Non-pigmented ciliary epithelial cell (primary cell): Measurements from ENCODE around the gene ITFG1.
"Not testable (repeated sequence)": the region's sequence is repeated elsewhere in the genome, so short reads cannot be mapped to it uniquely, and the experiment has no call there.

ENCODE experiments used
- DNase-seq: peaks from one replicate; pipeline ENCODE4 v3.0.0-alpha.2; 2010; ENCODE audit warnings: low read depth

Gene ITFG1

DNA sequence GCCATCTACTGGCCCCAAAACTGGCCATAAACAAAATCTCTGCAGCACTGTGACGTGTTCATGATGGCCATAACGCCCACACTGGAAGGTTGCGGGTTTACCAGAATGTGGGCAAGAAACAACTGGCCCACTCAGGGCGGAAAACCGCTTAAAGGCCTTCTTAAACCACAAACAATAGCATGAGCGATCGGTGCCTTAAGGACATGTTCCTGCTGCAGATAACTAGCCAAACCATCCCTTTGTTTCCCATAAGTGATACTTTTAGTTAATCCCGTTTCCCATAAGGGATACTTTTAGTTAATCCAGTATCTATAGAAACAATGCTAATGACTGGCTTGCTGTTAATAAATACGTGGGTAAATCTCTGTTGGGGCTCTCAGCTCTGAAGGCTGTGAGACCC lies 308.4 kb downstream of the ITFG1 start:
- not testable (repeated sequence) for DNase-seq

DNA sequence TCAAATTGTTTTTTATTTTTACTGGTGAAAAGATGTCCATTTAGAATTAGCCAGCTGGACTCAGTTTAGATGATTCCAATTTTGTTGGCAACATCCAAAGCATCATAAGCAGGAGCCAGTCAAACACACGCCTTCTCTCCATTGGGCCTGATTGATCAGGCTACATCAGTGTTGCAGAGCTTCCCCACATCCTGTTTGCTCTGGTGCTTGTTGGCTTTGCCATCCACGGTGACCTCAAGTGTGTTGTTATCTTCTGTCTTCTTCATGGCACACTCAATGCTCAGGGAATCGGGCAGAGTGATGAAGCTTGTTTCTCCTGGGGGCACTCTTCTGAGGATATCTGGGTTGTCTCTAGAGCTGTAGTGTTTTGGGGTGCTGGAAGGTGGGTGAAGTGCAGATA lies 310.8 kb downstream of the ITFG1 start:
- no peak for DNase-seq

DNA sequence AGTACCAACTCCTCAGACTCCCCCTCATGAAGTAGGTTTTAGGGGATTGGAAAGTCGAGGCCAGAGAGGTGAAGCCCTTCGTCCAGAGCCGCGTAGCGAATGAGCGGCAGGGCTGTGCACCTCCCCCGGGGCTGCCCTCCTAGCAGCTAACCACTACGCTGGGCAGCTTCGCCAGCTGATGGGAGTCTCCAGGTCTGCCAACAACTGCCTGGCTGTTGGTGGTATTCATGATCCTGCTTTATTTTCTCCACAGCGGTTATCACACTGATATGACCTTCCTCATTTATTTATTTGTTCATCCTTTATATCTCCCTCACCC lies 316.3 kb downstream of the ITFG1 start:
- DNase-seq = no peak

DNA sequence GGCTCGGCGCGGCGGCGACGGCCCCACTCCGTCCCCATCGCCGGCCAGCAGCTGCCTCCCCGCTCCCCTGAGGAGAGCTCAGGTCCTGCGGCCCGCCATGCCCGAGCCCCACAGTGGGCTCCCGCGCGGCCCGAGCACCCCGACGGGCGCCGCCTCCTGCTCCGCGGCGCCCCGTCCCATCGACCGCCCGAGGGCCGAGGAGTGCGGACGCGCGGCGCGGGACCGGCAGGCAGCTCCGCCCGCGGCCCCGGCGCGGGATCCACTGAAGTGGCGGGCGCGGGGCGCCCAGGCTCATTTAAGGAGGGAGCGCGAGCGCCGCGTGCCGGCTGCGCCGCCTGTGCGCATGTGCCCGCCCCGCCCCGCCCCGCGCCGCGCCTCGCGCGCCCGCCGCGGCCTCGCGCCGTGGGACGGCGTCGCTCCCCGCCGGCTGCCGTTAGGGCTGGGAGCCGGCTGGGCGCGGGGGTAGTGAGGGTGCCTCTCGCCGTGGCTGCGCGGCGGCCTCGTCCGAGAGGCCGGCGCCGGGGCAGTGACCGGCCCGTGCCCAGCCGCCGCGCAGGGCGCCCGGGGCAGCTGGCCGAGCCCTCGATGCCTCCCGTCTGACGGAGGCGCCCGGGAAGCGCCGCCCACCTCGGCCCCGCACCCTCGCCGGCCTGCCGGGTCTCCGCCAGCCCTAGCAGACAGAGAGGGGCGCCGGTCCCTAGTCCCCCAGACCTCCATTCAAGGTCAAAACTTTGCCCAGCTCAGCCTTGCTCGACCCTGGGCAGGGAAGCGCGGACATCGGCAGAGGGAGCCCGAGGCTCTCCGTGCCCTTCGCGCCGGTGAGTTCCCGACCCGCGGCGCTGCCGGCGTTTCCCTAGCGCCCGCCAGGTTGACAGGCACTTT lies 316.9 kb downstream of the ITFG1 start, which contains the start of gene NETO2:
Gene NETO2, minus strand, starts transcription at position 269 of the 882 bp plus-strand sequence. CDS start 333 bp downstream, outside the sequence.
- no peak for DNase-seq

DNA sequence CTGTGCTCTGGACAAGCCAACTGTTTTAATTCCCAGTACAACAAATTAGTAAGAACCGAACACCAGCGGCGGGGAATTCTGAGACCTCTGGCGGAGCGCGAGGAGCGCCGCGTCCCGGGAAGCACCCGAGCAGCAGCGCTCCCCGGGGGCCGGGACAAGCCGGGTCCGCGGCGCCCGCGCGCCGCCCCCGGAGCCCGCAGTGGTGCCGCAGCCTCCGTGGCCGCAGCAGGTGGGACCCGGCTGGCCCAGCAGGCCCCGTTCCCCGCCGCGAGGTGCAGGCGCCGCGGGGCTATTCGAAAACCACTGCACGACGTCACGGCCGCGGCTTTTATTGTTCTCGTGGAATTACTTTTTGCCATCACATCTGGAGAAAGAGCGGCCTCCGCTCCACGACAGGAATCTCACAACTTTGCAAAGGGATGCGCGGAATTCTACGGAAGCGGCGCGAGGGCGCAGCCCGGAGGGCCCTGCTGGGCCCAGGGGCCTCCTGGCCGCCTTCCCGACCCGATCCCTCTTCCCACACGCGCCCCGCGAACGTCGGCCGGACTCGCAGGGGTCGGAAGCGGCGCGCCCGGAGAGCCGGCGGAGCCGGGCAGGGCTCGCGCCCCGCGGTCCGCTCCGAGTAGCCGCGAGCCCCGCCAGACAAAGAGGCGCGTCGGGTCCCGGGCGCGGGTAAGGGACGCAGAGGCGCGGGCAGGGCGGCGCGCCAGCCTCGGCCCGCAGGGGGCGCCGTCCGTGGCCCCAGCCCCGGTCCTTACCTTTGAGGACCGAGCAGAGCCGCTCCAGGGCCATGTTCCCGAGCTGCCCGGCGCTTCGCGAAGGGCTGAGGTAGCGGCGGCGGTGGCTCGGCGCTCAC lies 317.8 kb downstream of the ITFG1 start:
- no peak for DNase-seq

DNA sequence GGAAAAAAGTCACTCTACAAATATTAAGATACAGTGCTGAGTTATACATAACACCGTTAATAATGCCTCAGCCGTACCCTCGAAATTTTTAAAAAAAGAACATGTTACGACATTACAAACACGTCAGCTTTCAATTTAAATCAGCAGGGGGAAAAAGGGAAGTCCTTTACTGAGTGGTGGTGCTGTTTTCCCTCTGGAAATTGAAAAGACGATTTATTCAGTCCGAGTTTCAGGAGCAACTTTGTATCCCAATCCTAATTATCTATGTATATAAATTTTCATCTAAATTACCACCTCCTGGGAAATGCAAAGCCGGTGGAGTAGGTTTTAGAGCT lies 318.4 kb downstream of the ITFG1 start:
- DNase-seq = no peak

DNA sequence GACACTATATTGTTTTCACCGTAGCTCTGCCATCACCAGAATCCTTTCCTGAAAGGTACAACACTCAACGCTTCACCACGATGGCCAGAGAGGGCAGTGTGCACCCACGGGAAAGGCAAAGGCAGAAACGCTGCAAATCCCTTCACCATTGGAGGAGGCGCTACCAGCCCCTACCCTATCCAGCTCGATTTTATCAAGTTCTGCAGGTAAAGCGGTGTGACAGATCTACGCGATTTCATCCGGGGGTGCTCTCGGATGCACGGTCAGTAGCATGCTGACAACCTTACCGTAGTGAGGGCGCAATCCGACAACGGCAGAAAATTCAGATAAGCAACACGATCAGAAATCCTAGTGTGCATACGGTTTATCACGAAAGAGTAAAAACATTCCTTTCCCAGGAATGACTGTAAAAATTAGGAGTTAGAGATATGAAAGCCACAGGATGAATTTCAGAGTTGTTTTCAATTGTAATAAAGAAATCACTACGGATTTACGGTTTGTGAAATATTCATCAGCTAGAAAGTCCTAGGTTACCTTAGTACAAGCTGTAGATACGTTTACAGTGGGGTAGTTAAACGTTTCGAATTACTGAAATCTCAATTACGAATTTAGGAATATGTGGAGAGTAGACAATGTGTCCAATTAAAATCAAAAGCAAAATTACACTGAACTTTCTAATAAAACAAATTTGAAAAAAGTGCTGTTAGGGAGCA lies 318.9 kb downstream of the ITFG1 start:
- peak; percentile 68 for DNase-seq

DNA sequence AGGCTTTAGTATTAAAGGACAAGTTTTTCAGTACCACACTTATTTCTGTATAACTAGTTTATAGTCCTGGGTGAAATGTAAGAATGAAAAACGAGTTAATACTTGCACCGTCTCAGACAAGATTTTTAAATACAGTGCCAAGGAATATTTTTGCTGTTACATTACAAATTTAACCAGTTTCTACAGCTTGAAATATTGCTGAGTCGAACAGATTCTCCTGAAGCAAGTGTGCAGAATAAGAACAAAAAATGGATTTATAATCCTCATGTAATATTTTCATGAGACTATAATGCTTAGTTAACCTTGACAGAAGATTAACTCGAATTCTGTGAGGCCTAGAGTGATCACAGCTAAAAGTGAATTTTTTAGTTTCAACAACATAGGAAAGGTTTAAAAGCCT lies 320.2 kb downstream of the ITFG1 start:
- no peak for DNase-seq

DNA sequence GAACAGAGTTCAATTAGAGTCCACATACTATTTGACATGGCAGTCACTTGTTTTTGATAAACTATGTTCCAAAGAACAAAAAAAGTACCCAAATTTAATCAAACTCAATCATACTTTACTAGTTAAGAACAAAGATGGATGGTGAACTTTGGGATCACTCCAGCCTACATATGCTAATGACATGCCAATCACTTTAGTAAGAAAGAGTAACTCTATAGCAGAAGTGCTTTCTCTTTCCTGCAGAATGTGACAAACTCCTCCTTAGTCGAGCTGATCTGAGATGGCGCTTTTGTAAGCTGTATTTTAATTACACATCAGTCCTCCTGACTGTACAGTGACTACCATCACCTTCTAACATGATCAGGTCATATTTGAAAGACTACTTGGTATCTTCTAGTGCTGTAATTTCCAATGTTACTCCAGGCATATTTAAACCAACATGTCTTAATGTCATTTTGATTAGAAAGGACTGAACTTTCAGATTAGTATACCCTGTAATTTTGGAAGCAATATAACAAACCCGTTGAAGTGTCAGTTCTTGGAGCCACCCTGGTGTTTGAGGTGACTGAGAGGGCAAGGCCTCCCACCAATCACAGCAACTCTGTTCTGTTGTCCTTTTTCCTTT lies 321.2 kb downstream of the ITFG1 start:
- no peak for DNase-seq

DNA sequence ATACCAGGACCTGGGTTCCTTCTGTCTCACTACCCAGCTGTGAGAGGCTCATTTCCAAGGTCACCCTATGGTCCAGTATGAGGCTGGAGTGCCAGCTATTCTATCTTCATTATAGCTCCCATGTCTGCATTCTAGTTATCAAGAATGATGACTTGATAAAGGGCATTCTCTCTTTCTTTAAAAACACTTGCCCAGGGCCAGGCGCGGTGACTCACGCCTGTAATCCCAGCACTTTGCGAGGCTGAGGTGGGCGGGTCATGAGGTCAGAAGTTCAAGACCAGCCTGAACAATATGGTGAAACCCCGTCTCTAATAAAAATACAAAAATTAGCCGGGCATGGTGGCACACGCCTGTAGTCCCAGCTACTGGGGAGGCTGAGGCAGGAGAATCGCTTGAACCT lies 322.9 kb downstream of the ITFG1 start:
- not testable (repeated sequence) for DNase-seq

DNA sequence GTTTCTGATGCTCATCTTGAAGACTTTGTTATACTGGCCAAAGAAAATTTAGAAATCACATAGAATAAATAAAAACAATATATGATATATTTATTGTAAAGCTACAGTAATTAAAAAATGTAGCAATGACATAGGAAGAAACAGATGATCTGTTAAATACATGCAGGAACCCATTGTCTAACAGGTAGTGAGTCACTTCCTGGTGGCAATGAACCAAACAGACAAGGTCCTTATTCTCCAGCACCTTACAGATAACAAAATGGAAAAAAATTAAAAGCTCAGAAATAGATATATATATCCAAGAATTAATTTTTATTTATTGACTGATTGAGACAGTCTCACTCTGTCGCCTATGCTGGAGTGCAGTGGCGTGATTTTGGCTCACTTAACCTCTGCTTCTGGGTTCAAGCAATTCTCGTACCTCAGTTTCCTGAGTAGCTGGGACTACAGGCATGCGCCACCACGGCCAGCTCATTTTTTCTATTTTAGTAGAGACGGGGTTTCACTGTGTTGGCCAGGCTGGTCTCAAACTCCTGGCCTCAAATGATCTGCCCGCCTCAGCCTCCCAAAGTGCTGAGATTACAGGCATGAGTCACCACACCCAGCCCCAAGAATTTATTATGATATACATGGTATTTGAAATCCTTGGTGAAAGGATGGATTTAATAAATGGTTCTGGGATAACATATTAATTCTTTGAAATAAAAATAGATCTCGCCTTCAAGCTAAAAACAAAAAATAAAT lies 324.6 kb downstream of the ITFG1 start:
- DNase-seq = no peak

DNA sequence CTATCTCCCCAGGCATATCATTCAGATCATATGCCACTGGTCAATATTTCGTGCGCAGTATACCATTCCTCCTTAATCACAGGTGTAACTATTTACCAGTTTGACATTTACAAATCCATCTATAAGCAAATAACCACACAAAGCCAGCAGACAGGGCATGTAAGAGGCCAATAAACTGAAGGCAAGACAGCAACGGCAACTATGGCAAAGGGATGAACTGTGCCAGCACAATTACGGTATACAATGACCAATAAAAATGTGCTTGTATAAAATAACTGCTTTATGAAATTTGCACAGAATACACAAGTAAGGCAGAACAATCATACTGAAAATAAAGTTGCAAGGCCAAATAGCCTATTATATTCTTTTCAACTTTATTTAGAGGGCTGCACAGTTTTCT lies 326.3 kb downstream of the ITFG1 start:
- no peak for DNase-seq

DNA sequence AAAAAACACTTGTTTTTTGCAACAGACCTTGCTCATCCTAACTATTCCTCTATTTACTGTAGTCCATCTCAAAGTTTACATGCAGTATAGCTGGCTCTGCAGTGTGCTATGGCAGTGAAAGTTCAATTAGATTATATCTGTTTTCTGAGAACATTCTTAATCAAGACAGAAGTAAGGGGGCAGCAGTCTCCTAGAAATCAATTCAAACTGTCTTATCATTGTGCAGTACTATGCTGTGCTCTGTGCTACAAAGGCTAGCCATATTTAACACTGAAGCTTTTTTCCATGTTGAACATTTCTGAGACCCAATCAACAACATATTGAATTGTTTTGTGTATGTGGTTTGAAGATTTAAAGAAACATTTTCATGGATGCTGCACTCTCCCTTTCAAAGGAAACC lies 328.6 kb downstream of the ITFG1 start:
- no peak for DNase-seq

DNA sequence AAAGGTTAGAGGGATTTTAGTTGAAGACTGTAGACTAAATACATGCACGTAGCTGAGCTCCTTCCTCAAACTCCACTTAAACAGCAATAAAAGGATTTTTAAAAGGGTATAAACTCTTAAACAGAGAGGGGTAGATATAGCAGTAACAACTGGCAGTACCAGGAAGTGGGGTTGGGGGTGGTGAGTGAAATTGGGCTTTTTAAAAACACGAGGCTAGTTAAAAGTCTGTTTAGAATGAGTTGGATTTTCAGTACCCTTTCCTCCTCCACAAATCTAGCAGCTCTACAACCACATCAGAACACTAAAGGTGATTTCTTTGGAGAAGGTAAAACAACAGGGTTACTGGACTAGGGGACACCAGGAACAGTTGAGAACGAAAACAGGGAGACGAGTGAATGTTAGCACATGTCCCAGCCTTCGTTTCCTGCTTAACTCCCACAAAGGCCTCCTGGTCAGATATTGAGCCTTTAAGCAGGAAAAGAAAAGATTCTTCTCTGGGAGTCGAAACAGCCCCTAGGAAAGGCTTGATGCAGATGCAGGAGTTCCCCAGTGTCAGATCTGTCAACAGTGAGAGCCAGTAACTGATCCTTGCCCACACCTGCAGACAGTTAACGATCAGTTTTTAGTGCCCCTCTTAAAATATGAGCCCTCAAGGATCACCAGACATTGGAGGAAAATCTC lies 331.0 kb downstream of the ITFG1 start:
- no peak for DNase-seq

DNA sequence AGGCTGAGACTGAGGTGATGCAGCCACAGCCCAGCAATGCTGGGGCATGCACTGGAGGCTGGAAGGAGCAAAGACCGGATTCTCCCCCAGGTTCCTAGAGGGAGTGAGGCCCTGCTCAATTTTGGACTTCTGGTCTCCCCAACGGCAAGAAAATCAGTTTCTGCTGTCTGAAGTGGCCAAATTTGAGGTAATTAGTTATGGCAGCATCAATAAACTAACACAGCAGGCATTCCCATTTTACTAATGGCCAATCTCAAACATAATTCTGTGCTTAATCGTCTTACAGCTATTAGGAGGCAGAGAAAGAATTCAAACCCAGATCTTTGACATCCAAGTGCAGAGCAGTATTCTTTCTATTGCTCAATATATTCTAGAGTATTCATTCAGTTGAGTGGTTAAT lies 333.3 kb downstream of the ITFG1 start:
- DNase-seq = no peak

DNA sequence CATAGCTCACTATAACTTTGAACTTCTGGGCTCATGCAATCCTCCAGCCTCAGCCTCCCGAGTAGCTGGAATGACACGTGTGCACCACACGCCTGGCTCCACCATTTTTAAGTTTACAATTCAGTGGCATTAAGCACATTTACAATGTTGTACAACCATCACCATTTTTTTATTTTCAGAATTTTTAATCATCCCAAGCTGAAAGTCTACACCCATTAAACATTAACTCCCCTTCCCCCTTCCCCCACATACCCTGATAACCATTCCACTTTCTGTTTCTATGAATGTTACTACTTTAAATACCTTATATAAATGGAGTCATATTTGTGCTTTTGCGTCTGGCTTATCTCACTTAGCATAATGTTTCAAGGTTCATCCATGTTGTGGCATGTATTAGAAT lies 335.1 kb downstream of the ITFG1 start:
- DNase-seq = no peak

DNA sequence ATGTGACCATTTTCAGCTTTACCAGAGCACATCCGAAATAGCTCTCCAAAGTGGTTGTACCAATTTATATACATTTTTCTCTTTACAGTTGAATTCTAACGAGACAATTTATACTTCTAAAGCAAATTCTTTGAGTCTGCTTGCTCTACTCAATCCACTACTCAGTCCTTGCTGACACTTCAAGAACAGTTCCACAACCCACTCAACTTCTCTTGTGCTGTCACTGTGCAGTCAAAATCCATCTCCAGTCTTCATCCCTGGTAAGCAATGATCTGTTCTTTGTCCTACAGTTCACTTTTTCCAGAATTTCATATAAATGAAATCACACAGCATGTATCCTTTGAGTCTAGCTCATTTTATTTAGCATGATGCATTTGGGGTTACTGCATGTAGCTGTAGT lies 347.7 kb downstream of the ITFG1 start:
- no peak for DNase-seq

DNA sequence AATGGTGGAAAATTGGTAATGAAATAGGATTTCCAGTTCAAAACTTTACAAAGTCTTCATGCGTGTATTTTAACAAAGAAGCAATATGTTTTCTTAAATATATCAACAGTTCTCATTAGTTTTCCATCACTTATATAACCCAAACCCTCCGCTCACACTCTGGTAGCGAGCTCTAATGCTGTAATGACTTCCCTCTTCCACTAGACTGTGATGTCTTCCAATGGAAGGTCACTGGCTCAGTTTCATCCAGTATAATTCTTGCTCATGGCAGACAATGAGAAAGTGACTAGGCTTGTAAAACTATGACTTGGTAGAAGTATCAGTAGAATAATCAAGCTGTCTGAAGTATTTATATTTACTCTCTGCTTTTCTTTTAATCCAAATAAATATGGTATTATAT lies 349.9 kb downstream of the ITFG1 start:
- no peak for DNase-seq

DNA sequence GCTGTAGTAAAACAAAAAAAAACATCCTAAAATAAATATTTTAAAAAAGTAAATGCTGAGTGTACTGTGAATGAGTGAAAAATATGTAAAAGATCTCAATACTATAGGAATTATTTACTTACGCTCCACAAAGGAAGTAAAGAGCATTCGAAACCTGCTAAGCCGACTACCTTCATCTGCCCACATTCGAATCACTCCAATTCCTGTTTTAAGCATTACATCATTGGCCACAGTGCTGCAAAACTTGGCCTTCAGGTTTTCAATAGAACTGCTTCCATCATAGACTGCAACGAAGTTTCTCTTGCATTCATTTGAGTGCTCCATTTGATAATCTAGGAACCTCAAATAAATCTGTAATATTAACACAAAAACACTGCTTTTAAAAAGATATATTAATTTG lies 351.5 kb downstream of the ITFG1 start:
- DNase-seq = no peak
